ENCODE measurements around the gene C1D. TPM values are rescaled to one million over a fixed set of nuclear protein-coding genes. Genes with fewer than 3 reads are reported as not detected.
"Not testable (repeated sequence)": the region's sequence is repeated elsewhere in the genome, so short reads cannot be mapped to it uniquely, and the experiment has no call there.

Gene C1D
- total RNA-seq, 4 donors from 2014 or later = 40.6 to 67.9 (median 48.2) TPM

- 83 to 87% methylated on average over 4 of the region's 4 CpGs for WGBS, 2 donors
- intact Hi-C loops (cut with DNase I) = no loop called here
- DNase-seq = no peak
- no peak overlapping the region for H3K27ac ChIP-seq
- no peak overlapping the region for H3K4me3 ChIP-seq (replicated peaks in 1 of 3)
- H3K36me3 ChIP-seq = no peaks in the 10 kb centered on the region
- H3K27me3 ChIP-seq = no peaks in the 10 kb centered on the region
- H3K4me1 ChIP-seq = no peaks in the 10 kb centered on the region
- TF ChIP-seq CTCF (IDR thresholded peaks at IDR 0.05) = no peak
- no peak for TF ChIP-seq POLR2A (IDR thresholded peaks at IDR 0.05)
- H3K9me3 ChIP-seq = no peaks in the 10 kb centered on the region
These were observed 23.4 kb upstream of the C1D start for GRCh38 chr2:68086166-68086565.

- H3K4me3 ChIP-seq (replicated peaks in 1 of 3) = no peak overlapping the region
- DNase-seq = no peak
- no peak overlapping the region for H3K27ac ChIP-seq
- no peaks in the 10 kb centered on the region for H3K9me3 ChIP-seq
- WGBS, 2 donors = 91 to 97% methylated on average over 1 of the region's 1 CpG
- H3K27me3 ChIP-seq = no peaks in the 10 kb centered on the region
- H3K4me1 ChIP-seq = no peaks in the 10 kb centered on the region
- intact Hi-C loops (cut with DNase I) = no loop called here
- H3K36me3 ChIP-seq = no peaks in the 10 kb centered on the region
- TF ChIP-seq CTCF (IDR thresholded peaks at IDR 0.05) (no peak), POLR2A (IDR thresholded peaks at IDR 0.05) (no peak)
These were observed 20.5 kb upstream of the C1D start for GRCh38 chr2:68083346-68083745.

DNA sequence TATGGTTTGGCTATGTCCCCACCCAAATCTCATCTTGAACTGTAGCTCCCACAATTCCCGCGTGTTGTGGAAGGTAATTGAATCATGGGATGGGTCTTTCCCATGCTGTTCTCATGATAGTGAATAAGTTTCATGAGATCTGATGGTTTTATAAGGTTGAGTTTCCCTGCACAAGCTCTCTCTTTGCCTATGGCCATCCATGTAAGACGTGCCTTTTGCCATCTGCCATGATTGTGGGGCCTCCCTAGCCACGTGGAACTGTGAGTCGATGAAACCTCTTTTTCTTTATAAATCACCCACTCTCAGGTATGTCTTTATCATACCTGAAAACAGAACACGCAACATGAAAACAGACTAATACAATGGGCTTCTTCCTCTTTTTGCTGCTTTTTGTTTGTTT, 11.2 kb upstream of the C1D start:
- intact Hi-C loops (cut with DNase I) = no loop called here
- TF ChIP-seq CTCF (IDR thresholded peaks at IDR 0.05) (no peak), POLR2A (IDR thresholded peaks at IDR 0.05) (no peak)
- 89% methylated on average over 6 of the region's 6 CpGs for WGBS, 2 donors

GRCh38 chr2:68063797-68064646, 1.2 kb upstream of the C1D start:
- not testable (repeated sequence) for H3K4me3 ChIP-seq (replicated peaks in 1 of 3)

More for the DNA sequence above, 11.2 kb upstream of the C1D start:
- H3K9me3 ChIP-seq = no peaks in the 10 kb centered on the region
- H3K4me1 ChIP-seq = no peaks in the 10 kb centered on the region
- no peak overlapping the region for H3K4me3 ChIP-seq (replicated peaks in 1 of 3)
- no peaks in the 10 kb centered on the region for H3K36me3 ChIP-seq
- DNase-seq = no peak
- no peak overlapping the region for H3K27ac ChIP-seq
- no peaks in the 10 kb centered on the region for H3K27me3 ChIP-seq

GRCh38 chr2:68060652-68061051, 2.2 kb downstream of the C1D start:
- no peak overlapping the region for H3K4me3 ChIP-seq (replicated peaks in 1 of 3)
- 84 to 85% methylated on average over 5 of the region's 5 CpGs for WGBS, 2 donors

More at GRCh38 chr2:68063797-68064646, 1.2 kb upstream of the C1D start:
- not testable (repeated sequence) for H3K9me3 ChIP-seq, H3K36me3 ChIP-seq, H3K27ac ChIP-seq, H3K27me3 ChIP-seq
- peaks cover 12 to 24% of the 10 kb centered on the region in 2 donors for H3K4me1 ChIP-seq
- WGBS, 2 donors = 68 to 77% methylated on average over 18 of the region's 19 CpGs
- peak in 1 of 2 donors; percentile 22 for DNase-seq
- intact Hi-C loops (cut with DNase I) = loop anchor here (5.0 kb wide), 1 partner anchor 93 kb away; the partner anchor contains the start of gene PNO1

More at GRCh38 chr2:68060652-68061051, 2.2 kb downstream of the C1D start:
- Histone ChIP-seq H3K27me3 (no peaks in the 10 kb centered on the region), H3K36me3 (no peaks in the 10 kb centered on the region), H3K9me3 (no peaks in the 10 kb centered on the region), H3K27ac (no peak overlapping the region), H3K4me1 (peaks cover 12 to 24% of the 10 kb centered on the region in 2 donors)
- intact Hi-C loops (cut with DNase I) = loop anchor here (5.0 kb wide), 1 partner anchor 97 kb away; the partner anchor contains the start of gene PNO1
- TF ChIP-seq CTCF (IDR thresholded peaks at IDR 0.05) = no peak
- TF ChIP-seq POLR2A (IDR thresholded peaks at IDR 0.05) = no peak
- no peak for DNase-seq

Data from thyroid gland (tissue), 4 donors.